ENCODE measurements around the gene ADGRG1. TPM values are rescaled to one million over a fixed set of nuclear protein-coding genes. Genes with fewer than 3 reads are reported as not detected.

Gene ADGRG1
- total RNA-seq, 1 experiment from 2014 or later = 13.1 TPM

- CTCF ChIA-PET = interaction anchor here (0.6 kb wide), 1 partner anchor 372 kb away, joined by 6 read pairs; no protein-coding TSS in a partner anchor
- no TSS peak for BruUV-seq (replicated peaks)
- Histone ChIP-seq H3K36me3 (ENCODE audit: control insufficient read depth, insufficient read depth, low read length) (no peaks in the 10 kb centered on the region), H3K9me3 (ENCODE audit: control insufficient read depth, insufficient read depth, low read depth, low read length) (no peaks in the 10 kb centered on the region), H3K4me3 (ENCODE audit: low read depth in 2 of 2, low read length in 2 of 2) (no peak overlapping the region), H3K27ac (ENCODE audit: low read length) (no peak overlapping the region), H3K4me1 (ENCODE audit: control insufficient read depth, insufficient read depth, low read length) (no peaks in the 10 kb centered on the region), H3K27me3 (ENCODE audit: control insufficient read depth, insufficient read depth, low read length) (no peaks in the 10 kb centered on the region)
- POLR2A ChIA-PET = no interaction called here
- DNase-seq (ENCODE audit: low read depth, low spot score) = no peak
- no peak for ATAC-seq
- intact Hi-C loops (cut with micrococcal nuclease; ENCODE audit: unreplicated experiment) (no loop called here), in situ Hi-C loops (cut with HindIII; ENCODE audit: low pct_unique_long_range_greater_than_20kb, low sequenced_read_pairs) (no loop called here)
- no peak for TF ChIP-seq CTCF (IDR thresholded peaks at IDR 0.05)
- TF ChIP-seq REST (IDR thresholded peaks at IDR 0.05; ENCODE audit: insufficient read depth in 1 of 2, low read depth in 2 of 2, low read length in 1 of 2) = no peak
- no peak for TF ChIP-seq TCF7L2 (IDR thresholded peaks at IDR 0.05; ENCODE audit: low read depth, low read length)
- TF ChIP-seq POLR2AphosphoS5 (IDR thresholded peaks at IDR 0.05; ENCODE audit: low read depth, low read length) = no peak
- no peak for TF ChIP-seq SIN3A (IDR thresholded peaks at IDR 0.05; ENCODE audit: borderline replicate concordance, insufficient read depth, low read depth, low read length)
Observed at GRCh38 chr16:57693550-57693949, 65.1 kb downstream of the ADGRG1 start.

GRCh38 chr16:57694231-57694724, 65.8 kb downstream of the ADGRG1 start:
- ChIA-PET CTCF (interaction anchor here (0.7 kb wide), 1 partner anchor 42 kb away, joined by 4 read pairs; no protein-coding TSS in a partner anchor), POLR2A (no interaction called here)
- Histone ChIP-seq H3K4me3 (ENCODE audit: low read depth in 2 of 2, low read length in 2 of 2) (no peak overlapping the region; a peak in 1 of 4 replicates), H3K27me3 (ENCODE audit: control insufficient read depth, insufficient read depth, low read length) (no peaks in the 10 kb centered on the region), H3K36me3 (ENCODE audit: control insufficient read depth, insufficient read depth, low read length) (no peaks in the 10 kb centered on the region), H3K27ac (ENCODE audit: low read length) (no peak overlapping the region), H3K9me3 (ENCODE audit: control insufficient read depth, insufficient read depth, low read depth, low read length) (no peaks in the 10 kb centered on the region), H3K4me1 (ENCODE audit: control insufficient read depth, insufficient read depth, low read length) (no peaks in the 10 kb centered on the region)
- DNase-seq (ENCODE audit: low read depth, low spot score) (no peak), ATAC-seq (no peak)
- TF ChIP-seq REST (IDR thresholded peaks at IDR 0.05; ENCODE audit: insufficient read depth in 1 of 2, low read depth in 2 of 2, low read length in 1 of 2) = no peak
- TF ChIP-seq SIN3A (IDR thresholded peaks at IDR 0.05; ENCODE audit: borderline replicate concordance, insufficient read depth, low read depth, low read length) = no peak
- TF ChIP-seq POLR2AphosphoS5 (IDR thresholded peaks at IDR 0.05; ENCODE audit: low read depth, low read length) = no peak
- no peak for TF ChIP-seq TCF7L2 (IDR thresholded peaks at IDR 0.05; ENCODE audit: low read depth, low read length)
- no peak for TF ChIP-seq CTCF (IDR thresholded peaks at IDR 0.05)
- in situ Hi-C loops (cut with HindIII; ENCODE audit: low pct_unique_long_range_greater_than_20kb, low sequenced_read_pairs) (no loop called here), intact Hi-C loops (cut with micrococcal nuclease; ENCODE audit: unreplicated experiment) (no loop called here)
- no TSS peak for BruUV-seq (replicated peaks)
